Upper lobe of left lung (tissue), 4 donors: ENCODE results near the gene TEX22.

Source experiments
- EP300 ChIP-seq, 4 donors: sonication (generic); formaldehyde crosslinking; IDR thresholded peaks; one replicate each; pipeline ENCODE4 v1.5.1; 2017; ENCODE audit warnings: antibody characterized with exemption in 4 of 4, control low read depth in 2 of 4
- POLR2A ChIP-seq, 4 donors: fragments of 450-650 bp; IDR thresholded peaks; one replicate each; pipeline ENCODE4 v1.5.1; 2016 to 2017; ENCODE audit warnings: antibody characterized with exemption in 4 of 4, mild to moderate bottlenecking in 2 of 4
- POLR2AphosphoS5 ChIP-seq, 2 donors: sonication (generic); formaldehyde crosslinking; IDR thresholded peaks; one replicate each; pipeline ENCODE4 v1.5.1; 2017; ENCODE audit warnings: antibody characterized with exemption in 2 of 2
- TF ChIP-seq, protein P1 (sequence below), 6 experiments: fragments of 450-650 bp in 4 of 6; fragments of 200-600 bp in 2 of 6; sonication (generic) in 2 of 6; IDR thresholded peaks; one replicate each; pipeline ENCODE4 v1.5.1; 2016 to 2019; ENCODE audit warnings: antibody characterized with exemption in 6 of 6

DNA sequence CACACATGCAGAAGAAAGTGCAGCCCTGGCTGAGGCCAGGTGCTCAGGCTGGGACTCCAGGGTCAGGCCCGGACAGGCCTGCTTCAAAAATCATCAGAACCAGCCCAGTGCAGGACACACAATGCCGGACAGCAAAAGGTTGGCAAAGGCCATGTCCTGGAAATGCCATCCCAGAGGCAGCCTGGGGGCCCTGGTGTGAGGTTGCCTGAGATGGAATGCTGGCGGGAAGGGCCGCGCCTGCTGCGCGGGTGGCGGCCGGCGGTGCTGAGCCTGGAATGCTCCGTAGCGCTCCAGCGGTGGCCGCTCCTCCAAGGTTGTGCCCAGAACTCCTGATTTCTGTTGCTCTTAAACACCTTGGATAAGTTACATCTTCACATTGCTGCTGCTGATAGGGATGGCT, 54.6 kb downstream of the TEX22 start:
- TF ChIP-seq, protein P1, sequence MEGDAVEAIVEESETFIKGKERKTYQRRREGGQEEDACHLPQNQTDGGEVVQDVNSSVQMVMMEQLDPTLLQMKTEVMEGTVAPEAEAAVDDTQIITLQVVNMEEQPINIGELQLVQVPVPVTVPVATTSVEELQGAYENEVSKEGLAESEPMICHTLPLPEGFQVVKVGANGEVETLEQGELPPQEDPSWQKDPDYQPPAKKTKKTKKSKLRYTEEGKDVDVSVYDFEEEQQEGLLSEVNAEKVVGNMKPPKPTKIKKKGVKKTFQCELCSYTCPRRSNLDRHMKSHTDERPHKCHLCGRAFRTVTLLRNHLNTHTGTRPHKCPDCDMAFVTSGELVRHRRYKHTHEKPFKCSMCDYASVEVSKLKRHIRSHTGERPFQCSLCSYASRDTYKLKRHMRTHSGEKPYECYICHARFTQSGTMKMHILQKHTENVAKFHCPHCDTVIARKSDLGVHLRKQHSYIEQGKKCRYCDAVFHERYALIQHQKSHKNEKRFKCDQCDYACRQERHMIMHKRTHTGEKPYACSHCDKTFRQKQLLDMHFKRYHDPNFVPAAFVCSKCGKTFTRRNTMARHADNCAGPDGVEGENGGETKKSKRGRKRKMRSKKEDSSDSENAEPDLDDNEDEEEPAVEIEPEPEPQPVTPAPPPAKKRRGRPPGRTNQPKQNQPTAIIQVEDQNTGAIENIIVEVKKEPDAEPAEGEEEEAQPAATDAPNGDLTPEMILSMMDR (IDR thresholded peaks at IDR 0.05) = no peak
- TF ChIP-seq POLR2AphosphoS5 (IDR thresholded peaks at IDR 0.05) = no peak
- TF ChIP-seq POLR2A (IDR thresholded peaks at IDR 0.05) = no peak
- TF ChIP-seq EP300 (IDR thresholded peaks at IDR 0.05) = no peak
